SK-N-MC (cell line): ENCODE results near the gene TFR2.
"Not testable (repeated sequence)": the region's sequence is repeated elsewhere in the genome, so short reads cannot be mapped to it uniquely, and the experiment has no call there.

Experiments used
- DNase-seq: peaks from one replicate; pipeline ENCODE4 v3.0.0-alpha.2; 2011; ENCODE audit warnings: low read depth, low spot score
- H3K27ac ChIP-seq: fragments of 200-600 bp; sonication (generic); 2 replicates; pipeline ENCODE4 v1.5.1; 2016; ENCODE audit warnings: mixed run types
- H3K36me3 ChIP-seq: fragments of 200-600 bp; sonication (generic); 2 replicates; pipeline ENCODE4 v1.6.1; 2017; ENCODE audit warnings: antibody characterized with exemption, low read length, mixed read lengths; ENCODE audit not compliant: insufficient read depth
- H3K4me3 ChIP-seq: fragments of 200-600 bp; sonication (generic); 2 replicates; pipeline ENCODE4 v1.5.1; 2016
- H3K9ac ChIP-seq: fragments of 200-600 bp; sonication (generic); 2 replicates; pipeline ENCODE4 v1.8.0; 2017; ENCODE audit warnings: mixed run types, mixed read lengths; ENCODE audit not compliant: insufficient read length
- H3K9me3 ChIP-seq: fragments of 200-600 bp; sonication (generic); 2 replicates; pipeline ENCODE4 v1.6.1; 2017; ENCODE audit warnings: low read depth, mild to moderate bottlenecking, antibody characterized with exemption, low read length, moderate library complexity, mixed read lengths
- EZH2 ChIP-seq: fragments of 200-600 bp; sonication (generic); IDR thresholded peaks from one replicate; pipeline ENCODE4 v1.6.1; 2017; ENCODE audit warnings: antibody characterized with exemption
- FOXP2 ChIP-seq: optimal IDR thresholded peaks from 2 replicates; pipeline ENCODE3; 2011; ENCODE audit warnings: mild to moderate bottlenecking, moderate library complexity; ENCODE audit not compliant: insufficient read depth; ENCODE audit errors: extremely low read length, control extremely low read depth
- POLR2AphosphoS5 ChIP-seq: IDR thresholded peaks from 2 replicates; pipeline ENCODE4 v1.6.1; 2012; ENCODE audit warnings: mild to moderate bottlenecking, low read depth, low read length, borderline replicate concordance

Gene TFR2

DNA sequence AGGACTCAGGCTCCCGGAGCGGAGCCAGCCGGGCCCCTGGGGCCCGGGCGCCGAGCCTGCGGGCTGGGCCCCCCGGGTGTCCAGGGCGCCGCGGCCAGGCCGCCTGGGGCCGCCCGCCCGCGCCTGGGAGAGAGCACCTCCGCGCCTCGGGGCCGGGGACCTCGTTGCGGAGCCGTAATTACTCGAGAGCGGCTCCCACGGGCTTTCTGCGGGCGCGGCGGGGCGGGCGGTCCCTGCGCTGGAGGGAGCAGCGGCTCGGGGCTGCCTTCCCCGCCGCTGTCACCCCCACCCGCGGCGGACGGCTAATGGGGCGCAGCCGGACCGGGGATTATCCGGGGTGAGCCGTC is 33.7 kb upstream of the TFR2 start:
- no peak for DNase-seq
- Histone ChIP-seq H3K27ac (no peak overlapping the region), H3K9me3 (no peaks in the 10 kb centered on the region), H3K9ac (no peak overlapping the region), H3K36me3 (peaks cover 27% of the 10 kb centered on the region), H3K4me3 (peak overlapping the region; percentile 97)
- no peak for TF ChIP-seq FOXP2
- no peak for TF ChIP-seq POLR2AphosphoS5
- TF ChIP-seq EZH2: no peak

- no peak for TF ChIP-seq POLR2AphosphoS5
- TF ChIP-seq EZH2: no peak
- TF ChIP-seq FOXP2: no peak
- Histone ChIP-seq H3K36me3 (peaks cover 24% of the 10 kb centered on the region), H3K4me3 (peak overlapping the region; percentile 97), H3K27ac (no peak overlapping the region), H3K9me3 (no peaks in the 10 kb centered on the region), H3K9ac (peak overlapping the region; percentile 94)
- no peak for DNase-seq
Measured at GRCh38 chr7:100674411-100675104, 33.2 kb upstream of the TFR2 start.

DNA sequence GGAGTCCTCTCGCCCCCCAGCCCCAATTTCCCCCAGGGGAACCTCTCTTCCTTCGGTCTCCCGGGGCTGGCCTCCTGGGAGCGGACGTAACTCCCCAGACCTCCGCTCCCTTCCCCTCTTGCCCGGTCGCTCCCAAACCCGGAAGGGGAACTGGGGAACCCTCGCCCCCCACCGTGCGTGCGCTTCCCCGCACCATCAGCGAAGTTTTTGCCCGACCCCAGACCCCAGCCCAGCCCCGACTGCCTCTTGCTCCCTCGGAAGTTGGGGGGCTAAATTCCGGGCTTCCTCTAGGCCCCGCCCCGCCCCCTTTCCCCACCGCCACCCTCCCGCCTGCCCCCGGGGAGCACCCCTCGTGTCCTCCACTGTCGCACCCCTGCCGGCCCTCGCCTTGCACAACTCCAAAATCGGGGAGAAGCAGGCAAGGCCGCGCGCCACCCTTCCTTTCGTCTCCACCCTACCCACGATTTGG is 32.6 kb upstream of the TFR2 start:
- H3K9me3 ChIP-seq: no peaks in the 10 kb centered on the region
- H3K4me3 ChIP-seq: peak overlapping the region; percentile 97
- peaks cover 19% of the 10 kb centered on the region; the same call in 1 of the 2 replicates for H3K36me3 ChIP-seq
- TF ChIP-seq EZH2 (no peak), FOXP2 (no peak), POLR2AphosphoS5 (0 out of 2 replicates have a peak, but pooled peaks have one; percentile 2)
- peak overlapping the region; percentile 99 for H3K27ac ChIP-seq
- DNase-seq: no peak
- H3K9ac ChIP-seq: peak overlapping the region; percentile 94

GRCh38 chr7:100673302-100673941 is 32.1 kb upstream of the TFR2 start, which contains the start of gene GNB2:
GNB2 (plus strand) TSS chr7:100673740; CDS start chr7:100676266, 2,526 bp downstream.
- peak; percentile 97 for DNase-seq
- peak within 1 kb of the TSS; percentile 94 for H3K9ac ChIP-seq
- H3K9me3 ChIP-seq: no peaks in the 10 kb centered on the region
- H3K27ac ChIP-seq: peak within 1 kb of the TSS; percentile 99
- no peak for TF ChIP-seq EZH2
- peak; percentile 80 for TF ChIP-seq POLR2AphosphoS5
- TF ChIP-seq FOXP2: peak; percentile 88
- peaks cover 17% of the 10 kb centered on the region; the same call in 1 of the 2 replicates for H3K36me3 ChIP-seq
- H3K4me3 ChIP-seq: peak within 1 kb of the TSS; percentile 97

DNA sequence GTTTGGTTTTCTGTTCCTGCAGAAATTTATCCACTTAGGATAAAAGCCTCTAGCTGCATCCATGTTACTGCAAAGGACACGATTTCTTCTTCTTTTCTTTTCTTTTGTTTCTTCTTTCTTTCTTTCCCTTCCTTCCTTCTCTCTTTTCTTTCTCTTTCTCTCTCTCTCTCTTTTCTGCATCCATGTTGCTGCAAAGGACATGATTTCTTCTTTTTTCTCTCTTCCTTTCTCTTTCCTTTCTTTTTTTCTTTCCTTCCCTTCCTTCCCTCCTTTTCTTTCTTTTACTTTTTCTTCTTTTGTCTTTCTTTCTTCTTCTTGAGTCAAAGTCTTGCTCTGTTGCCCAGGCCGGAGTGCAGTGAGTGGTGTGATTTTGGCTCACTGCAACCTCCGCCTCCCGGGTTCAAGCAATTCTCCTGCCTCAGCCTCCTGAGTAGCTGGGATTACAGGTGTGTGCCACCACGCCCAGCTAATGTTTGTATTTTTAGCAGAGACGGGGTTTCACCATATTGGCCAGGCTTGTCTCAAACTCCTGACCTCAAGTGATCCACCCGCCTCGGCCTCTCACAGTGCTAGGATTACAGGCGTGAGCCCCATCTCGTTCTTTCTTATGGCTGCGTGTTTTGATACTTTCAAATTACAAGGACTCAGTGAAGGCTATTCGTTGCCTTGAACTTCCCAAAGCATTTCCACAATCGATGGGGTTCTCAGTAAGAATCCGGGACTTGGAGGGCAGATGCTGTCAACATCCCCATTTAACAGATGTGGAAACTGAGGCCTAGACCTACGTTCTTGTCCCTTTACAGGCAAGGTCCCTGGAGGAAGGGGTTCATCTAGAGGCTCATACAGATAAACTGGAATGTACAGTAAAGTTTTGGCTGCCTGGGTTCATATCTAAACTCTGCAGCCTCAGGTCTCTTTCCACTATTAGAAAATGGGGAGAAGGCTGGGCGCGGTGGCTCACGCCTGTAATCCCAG is 30.3 kb upstream of the TFR2 start:
- Histone ChIP-seq H3K27ac (no peak overlapping the region), H3K9me3 (no peaks in the 10 kb centered on the region), H3K9ac (no peak overlapping the region), H3K36me3 (peaks cover 3% of the 10 kb centered on the region; the same call in 1 of the 2 replicates), H3K4me3 (no peak overlapping the region)
- TF ChIP-seq FOXP2 (no peak), EZH2 (no peak), POLR2AphosphoS5 (no peak)
- no peak for DNase-seq

- no peak overlapping the region for H3K4me3 ChIP-seq
- H3K36me3 ChIP-seq: no peaks in the 10 kb centered on the region
- H3K9ac ChIP-seq: no peak overlapping the region
- TF ChIP-seq EZH2: no peak
- TF ChIP-seq FOXP2: no peak
- TF ChIP-seq POLR2AphosphoS5: no peak
- H3K9me3 ChIP-seq: no peaks in the 10 kb centered on the region
- H3K27ac ChIP-seq: no peak overlapping the region
- no peak for DNase-seq
Measured at GRCh38 chr7:100670074-100670473, 28.7 kb upstream of the TFR2 start.

- not testable (repeated sequence) for H3K4me3 ChIP-seq, DNase-seq, H3K9me3 ChIP-seq, H3K27ac ChIP-seq, H3K9ac ChIP-seq, H3K36me3 ChIP-seq
Measured at GRCh38 chr7:100669106-100669505, 27.8 kb upstream of the TFR2 start.

GRCh38 chr7:100668069-100668449 is 26.7 kb upstream of the TFR2 start:
- Histone ChIP-seq H3K9ac (no peak overlapping the region), H3K4me3 (no peak overlapping the region), H3K27ac (no peak overlapping the region), H3K36me3 (no peaks in the 10 kb centered on the region), H3K9me3 (no peaks in the 10 kb centered on the region)
- DNase-seq: no peak
- TF ChIP-seq POLR2AphosphoS5: no peak
- TF ChIP-seq EZH2: no peak
- no peak for TF ChIP-seq FOXP2
